ENCODE measurements around the gene KLK8.

DNA sequence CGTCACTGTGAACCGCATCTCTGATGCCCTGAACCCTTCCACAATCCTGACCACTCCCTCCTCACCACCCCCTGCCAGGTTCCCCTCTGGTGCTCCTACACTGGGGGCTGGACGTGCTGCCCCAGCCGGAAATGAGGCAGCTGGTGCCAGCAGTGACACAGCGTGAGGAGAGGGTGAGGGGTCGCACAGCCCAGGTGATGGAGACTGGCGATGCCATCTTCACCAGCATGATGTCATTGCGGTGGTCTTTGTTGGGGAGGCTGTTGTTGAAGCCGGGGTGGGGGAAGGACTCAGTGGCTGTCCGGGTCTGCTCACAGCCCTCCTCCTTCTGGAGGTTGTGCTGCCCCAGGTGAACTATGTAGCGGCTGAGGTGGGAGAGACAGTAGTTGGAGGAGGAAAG, 22.5 kb upstream of the KLK8 start:
- TF ChIP-seq, protein P1, sequence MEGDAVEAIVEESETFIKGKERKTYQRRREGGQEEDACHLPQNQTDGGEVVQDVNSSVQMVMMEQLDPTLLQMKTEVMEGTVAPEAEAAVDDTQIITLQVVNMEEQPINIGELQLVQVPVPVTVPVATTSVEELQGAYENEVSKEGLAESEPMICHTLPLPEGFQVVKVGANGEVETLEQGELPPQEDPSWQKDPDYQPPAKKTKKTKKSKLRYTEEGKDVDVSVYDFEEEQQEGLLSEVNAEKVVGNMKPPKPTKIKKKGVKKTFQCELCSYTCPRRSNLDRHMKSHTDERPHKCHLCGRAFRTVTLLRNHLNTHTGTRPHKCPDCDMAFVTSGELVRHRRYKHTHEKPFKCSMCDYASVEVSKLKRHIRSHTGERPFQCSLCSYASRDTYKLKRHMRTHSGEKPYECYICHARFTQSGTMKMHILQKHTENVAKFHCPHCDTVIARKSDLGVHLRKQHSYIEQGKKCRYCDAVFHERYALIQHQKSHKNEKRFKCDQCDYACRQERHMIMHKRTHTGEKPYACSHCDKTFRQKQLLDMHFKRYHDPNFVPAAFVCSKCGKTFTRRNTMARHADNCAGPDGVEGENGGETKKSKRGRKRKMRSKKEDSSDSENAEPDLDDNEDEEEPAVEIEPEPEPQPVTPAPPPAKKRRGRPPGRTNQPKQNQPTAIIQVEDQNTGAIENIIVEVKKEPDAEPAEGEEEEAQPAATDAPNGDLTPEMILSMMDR (IDR thresholded peaks at IDR 0.05; ENCODE audit: insufficient read depth, low read depth, low read length) = no peak
- TF ChIP-seq EZH2 (IDR thresholded peaks at IDR 0.05; ENCODE audit: insufficient read depth, low read length) = no peak

All from astrocyte (in vitro differentiated cells and primary cell).